ENCODE measurements around the gene SSTR4.

- TF ChIP-seq POLR2A (IDR thresholded peaks at IDR 0.05; ENCODE audit: low read depth, low read length) (no peak), JUN (IDR thresholded peaks at IDR 0.05; ENCODE audit: borderline replicate concordance, insufficient read depth, insufficient read length, low read depth) (no peak)
- TF ChIP-seq, protein P1, sequence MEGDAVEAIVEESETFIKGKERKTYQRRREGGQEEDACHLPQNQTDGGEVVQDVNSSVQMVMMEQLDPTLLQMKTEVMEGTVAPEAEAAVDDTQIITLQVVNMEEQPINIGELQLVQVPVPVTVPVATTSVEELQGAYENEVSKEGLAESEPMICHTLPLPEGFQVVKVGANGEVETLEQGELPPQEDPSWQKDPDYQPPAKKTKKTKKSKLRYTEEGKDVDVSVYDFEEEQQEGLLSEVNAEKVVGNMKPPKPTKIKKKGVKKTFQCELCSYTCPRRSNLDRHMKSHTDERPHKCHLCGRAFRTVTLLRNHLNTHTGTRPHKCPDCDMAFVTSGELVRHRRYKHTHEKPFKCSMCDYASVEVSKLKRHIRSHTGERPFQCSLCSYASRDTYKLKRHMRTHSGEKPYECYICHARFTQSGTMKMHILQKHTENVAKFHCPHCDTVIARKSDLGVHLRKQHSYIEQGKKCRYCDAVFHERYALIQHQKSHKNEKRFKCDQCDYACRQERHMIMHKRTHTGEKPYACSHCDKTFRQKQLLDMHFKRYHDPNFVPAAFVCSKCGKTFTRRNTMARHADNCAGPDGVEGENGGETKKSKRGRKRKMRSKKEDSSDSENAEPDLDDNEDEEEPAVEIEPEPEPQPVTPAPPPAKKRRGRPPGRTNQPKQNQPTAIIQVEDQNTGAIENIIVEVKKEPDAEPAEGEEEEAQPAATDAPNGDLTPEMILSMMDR (IDR thresholded peaks at IDR 0.05; ENCODE audit: extremely low read depth in 1 of 2, insufficient read depth in 1 of 2, low read depth in 1 of 2, low read length in 2 of 2) = no peak
- TF ChIP-seq, protein P2, sequence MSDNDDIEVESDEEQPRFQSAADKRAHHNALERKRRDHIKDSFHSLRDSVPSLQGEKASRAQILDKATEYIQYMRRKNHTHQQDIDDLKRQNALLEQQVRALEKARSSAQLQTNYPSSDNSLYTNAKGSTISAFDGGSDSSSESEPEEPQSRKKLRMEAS (IDR thresholded peaks at IDR 0.05; ENCODE audit: insufficient read depth, insufficient read length) = no peak
These were observed 4.9 kb downstream of the SSTR4 start for GRCh38 chr20:23039885-23040508.
